Measurements from ENCODE around the gene RREB1.

RREB1 gene

DNA sequence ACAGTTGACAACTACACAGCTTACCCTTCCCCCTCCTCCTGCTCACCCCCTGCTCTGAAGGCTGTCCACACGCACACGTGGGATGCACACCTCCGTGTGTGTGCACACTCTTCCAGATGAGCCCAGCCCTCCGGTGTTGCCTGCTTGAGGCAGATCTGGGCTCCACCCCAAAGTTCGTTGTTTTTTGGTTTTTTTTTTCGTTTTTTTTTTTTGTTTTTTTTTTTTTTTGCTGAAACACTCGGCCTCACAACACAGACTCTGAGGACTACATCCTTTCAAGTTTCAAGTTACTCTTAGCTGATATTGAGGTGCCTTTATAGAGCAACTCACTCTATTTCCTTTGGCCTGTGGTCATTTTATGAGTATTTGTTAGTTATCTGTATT, 88.2 kb downstream of the RREB1 start:
- DNase-seq: no peak

DNA sequence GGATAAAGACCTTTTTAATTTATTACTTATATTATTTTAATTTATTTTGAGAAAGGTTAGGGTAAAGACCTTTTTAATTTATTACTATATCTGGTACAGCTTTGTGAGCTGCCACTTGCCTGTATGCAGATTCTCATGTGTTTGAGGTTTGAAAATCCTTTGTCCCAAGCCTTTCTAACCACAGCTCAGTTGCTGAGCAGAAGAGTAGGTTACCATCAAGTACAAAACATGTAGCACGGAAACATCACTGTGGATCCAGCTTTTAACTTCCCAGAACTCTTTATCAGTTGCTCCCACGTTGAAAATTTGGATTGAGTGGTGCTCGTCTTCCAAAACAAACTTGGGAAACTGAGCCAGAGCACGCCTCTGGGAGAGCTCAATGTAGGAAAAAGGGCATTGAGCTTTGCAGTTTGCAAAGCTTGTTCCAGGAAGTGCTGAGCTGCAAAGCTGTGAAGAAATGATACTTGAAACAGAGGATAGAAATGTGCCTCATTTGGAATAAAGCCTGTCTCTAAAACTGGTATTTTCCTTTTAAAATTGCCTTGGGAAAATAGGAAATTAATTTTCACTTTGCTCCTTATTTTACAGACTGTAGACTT, 89.0 kb downstream of the RREB1 start:
- DNase-seq: no peak

DNA sequence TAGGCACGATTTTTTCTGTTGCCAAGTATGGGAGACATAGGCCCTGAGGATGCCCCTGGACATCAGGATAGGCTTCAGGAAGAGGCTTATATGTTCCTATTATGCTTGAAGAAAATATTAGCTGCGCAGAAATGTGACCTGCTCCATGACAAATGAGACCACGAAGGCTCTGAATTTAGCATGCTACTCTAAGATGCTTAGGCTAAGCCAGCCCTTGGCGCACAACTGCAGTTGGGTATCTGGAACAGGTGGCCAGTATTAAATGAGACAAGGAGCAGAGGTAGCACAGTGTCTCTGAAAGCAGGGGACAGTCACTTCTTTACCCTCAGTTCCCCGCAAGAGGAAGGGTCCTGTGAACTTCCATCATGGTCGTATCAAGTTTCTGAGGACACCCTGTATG, 90.0 kb downstream of the RREB1 start:
- no peak for DNase-seq

DNA sequence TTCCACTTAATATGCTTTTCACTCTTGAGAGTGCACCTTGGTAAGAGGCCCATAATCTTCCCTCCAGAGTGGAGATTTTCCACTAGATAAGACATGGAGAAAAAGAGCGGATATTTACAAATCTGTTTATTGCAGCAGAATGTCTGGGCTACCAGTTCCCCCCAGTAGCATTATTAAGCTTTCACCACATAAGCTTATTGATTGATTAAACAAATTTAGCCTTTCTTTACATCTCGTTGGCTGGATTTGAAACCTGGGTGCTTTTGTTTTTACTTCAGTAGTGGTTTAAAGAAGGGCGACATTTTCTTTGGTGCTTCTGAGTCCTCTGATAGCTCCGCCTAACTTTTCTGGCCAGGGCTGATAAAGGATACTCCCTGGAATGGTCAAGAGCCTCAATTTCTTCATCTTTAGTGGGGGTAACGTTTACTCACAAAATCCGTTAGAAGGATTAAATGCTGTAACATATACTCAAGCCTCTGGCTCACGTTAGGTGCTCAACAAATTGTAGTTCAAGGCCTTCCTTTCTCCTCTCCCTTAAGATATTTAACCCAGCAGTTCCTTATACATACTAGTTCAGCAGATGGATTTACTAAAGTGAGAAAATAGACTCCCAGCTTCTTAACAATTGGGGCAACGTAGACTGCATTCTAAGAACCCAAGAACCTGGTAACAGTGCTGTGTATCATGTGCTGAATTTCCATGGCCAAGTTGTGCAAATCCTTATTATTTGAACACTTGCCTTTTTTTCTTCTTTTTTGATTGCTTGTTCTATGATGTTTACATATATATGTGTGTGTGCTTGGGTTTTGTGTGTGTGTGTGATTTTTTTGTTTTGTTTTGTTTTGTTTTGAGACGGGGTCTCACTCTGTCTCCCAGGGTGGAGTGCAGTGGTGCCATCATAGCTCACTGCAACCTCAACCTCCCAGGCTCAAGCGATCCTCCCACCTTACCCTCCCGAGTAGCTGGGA, 91.4 kb downstream of the RREB1 start:
- no peak for DNase-seq

DNA sequence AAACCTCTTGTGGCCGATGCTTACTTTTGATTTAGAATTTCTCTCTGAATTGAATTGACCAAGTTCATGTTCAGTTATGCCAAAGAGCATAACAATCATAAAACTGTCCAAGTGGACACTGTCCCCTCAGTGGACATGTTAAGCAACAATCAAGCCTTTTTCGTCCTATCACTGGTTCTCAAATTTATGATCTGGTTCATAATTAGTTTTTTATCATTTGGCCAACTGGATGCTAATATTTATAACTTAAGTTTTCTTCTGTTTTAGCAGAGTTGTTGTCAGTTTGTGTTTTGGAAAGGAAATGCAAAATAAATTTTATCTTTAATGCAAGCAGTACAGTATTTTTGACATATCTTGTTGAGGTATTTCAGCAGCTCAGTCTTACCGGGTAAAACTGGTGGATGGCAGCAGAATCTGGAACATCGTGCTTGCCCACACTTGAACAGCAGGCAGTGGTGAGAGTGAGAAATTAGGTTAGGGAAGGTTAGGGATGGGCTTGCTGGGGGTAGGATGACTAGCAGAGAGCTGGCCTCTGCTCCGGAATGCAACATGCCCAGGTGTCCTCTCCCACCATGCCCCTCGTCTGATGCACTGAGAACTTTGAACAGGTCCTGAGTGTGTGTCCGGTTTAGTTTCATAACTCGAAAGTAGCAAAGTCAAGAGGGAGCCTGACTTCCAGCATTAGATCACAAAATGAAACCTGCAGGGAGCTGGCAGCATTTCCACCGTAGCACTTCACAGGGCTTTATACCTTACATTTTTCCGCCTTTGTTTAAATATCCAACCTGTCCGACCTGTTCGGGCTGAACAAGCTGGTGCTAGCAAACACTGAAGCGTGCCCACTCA, 93.1 kb downstream of the RREB1 start:
- no peak for DNase-seq

DNA sequence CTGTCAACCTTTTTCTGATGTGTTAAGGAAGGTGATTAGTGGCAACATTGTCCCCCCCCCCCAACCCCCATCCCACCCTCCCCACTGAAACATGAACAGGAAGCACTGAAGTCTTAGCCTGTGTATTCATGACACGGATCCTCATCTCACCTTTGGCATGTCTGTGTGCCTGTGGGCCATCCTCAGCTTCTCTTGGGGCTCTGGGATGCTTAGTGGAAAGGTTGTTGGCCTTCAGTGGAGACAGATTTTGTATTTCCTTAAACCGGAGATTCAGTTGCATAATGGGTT, 93.6 kb downstream of the RREB1 start:
- no peak for DNase-seq

DNA sequence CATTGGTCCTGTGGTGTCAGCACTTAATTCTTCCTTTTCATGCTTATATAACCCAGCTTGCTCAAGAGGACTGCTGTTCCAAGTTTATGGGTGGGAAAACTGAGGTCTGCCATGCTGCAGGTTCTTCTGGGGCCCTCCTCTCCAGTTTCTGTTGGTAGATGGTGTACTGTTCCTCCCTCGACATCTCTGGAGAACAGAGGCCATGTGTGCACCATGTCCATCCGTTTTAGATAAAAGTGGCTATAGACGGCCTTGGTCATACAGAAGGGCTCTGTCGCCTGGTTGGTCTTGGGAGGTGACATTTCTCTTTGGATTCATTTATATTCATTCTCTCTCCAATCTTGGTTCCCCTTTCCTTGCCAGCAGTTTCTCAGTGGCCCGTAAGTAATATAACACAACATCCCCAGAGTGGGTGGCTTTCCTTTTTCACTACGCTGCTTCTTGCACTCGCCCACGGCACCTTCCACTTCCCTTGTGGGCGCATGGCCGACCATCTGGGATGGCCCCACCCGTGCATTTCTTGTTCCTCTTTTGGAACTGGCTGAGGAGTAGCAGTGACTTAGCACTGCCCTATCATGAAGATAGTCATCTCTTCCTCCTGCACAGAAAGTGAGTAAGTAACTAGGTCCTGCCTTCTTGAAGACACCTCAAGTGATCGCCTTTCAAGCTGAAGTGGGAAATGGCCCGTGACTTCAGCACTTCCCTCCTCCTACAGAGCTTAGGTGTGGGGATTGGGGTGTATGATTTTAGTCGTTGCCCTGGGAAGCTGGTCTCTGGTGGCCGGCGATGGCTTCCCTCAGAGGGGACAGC, 94.2 kb downstream of the RREB1 start:
- DNase-seq: no peak

DNA sequence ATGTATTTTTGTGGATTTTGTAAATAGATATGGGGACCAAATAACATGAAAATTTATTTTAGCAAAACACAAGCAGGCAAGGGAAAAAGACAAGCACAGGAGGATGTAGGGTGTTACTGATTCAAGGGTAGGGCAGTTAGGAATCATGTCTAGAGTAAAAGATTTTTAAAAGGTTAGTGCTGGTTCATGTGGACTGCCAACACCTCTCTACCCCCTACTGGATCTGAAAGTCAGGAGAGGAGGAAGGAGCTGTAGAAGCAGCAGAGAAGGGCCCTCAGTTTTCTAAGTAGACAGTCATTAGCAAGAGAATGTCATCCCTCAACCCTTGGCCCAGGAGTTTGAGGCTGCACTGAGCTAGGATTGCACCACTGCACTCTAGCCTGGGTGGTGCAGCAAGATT, 95.2 kb downstream of the RREB1 start:
- no peak for DNase-seq

DNA sequence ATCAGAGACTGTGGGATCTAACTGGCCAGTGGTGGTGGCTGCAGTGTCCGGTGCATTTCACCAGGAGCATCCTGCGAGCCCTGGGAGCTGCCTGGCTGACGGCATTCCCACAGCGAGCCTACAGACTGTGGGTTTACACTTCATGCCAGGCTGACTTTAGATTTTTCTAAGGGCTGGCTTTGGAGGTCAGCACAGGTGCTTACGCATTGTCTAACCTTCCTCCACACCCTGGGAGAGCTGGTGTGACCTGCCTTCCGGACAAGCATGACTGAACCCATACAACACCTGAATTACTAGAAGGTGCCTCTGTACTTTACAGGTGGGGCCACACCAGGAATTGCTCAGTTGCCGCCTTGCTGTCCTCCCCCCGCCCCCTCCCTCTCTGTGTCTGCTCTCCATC, 96.2 kb downstream of the RREB1 start:
- no peak for DNase-seq

DNA sequence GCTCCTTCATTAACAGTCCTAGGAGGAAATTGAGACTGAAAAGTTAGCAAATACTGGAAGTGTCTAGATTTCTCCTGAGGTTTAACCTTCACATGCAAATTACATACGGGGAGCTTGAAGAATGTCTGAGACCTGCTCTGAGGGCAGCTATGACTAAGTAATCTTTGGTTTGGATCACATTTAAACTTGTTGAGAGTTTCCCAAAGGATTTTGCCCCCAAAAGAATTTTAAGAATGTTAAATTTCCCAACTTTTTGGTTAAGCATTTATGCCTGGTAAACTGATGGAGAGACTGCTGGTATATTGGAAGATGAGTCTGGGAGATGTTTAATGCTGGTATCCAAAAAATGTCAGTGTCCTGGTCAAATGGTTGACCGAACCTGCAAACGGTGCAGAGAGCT, 97.0 kb downstream of the RREB1 start:
- no peak for DNase-seq

DNA sequence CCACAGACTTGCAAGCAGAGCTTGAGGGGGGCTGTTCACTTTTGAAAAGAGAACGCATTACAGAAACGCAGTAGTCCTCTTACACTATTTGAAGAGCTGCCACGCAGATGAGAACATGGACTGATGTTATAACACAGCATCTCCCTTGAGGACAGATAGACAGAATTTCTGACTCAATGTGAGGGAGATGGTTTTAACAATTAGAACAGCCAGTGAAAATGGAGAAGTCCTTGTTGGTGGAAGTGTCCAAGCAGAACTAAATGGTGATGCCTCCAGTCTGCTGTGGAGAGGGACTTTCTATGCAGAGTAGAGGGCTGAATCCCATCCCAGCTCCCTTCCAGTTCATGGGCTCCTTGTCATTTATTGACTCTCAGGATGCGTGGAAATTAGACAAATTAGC, 100.0 kb downstream of the RREB1 start:
- DNase-seq: no peak

DNA sequence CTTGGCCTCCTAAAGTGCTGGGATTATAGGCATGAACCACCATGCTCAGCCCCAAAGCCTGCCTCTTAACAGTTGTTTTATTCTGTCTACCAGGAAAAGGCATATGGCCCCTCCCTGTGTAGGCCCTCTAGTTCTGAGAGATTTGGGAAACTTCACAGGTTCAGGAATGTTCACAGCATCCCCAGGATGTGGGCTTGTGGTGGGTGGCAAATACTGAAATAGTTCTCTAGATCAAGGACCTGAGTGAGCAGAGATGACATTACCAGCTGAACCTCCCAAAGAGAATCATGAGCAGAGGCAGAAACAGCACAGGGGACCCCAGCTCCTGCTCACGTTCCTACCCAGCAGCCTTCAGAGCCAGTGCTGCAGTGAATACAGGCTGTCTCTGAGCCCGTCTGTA, 105.7 kb downstream of the RREB1 start:
- no peak for DNase-seq

DNA sequence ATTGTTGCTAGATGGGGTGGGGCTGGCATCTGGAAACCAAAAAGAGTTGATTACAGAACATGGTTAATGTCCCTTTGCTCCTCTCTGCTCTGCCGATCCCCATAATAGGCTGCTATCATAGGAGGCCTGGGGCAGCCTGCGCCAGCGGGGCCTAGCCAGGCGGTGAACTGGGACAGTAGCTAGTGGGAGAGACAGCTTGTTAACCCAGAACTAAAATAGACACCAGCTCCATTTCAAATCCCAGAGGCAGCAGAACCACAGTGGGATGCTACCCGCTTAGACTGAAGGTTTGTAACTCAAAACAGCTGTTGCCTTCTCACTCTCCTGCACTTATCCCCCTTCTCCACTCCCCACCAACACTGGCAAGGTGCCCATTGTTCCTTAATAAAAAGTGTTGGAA, 106.7 kb downstream of the RREB1 start:
- DNase-seq: no peak

DNA sequence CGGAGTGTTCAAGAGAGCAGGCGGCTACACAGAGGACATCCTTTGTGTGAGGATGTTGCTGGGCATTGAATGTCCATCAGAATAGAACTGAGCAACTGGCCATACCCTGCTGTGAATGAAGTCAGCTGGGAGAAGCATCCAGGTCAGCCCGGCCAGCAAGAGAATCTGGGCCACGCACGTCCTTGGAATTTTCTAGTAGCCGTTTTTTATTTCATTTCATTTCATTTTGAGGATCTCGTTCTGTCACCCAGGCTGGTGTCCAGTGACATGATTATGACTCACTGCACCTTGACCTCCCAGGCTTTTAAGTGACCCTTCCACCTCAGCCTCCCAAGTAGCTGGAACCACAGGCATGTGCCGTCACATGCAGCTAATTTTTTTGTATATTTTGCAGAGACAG, 107.4 kb downstream of the RREB1 start:
- DNase-seq: no peak

DNA sequence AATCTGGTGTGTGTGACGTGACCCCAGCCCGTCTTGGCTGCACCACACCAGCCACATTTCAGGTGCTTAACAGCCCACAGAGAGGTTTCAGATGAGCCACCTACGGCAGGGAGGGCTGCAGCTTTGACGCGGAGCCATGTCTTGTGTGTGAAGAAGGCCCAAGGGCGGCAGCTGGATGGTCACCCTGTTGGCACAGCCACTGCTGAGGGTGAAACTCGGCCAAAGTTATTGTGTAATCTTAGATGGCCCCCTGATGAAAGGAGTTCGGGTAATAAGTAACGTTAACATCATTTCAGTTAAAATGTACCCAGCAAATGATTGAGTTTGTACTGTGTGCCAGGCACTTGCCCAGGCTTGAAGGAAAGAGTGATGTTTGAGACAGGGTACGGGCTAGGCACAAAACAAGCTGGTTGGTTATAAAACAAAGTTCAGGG, 108.1 kb downstream of the RREB1 start:
- no peak for DNase-seq

DNA sequence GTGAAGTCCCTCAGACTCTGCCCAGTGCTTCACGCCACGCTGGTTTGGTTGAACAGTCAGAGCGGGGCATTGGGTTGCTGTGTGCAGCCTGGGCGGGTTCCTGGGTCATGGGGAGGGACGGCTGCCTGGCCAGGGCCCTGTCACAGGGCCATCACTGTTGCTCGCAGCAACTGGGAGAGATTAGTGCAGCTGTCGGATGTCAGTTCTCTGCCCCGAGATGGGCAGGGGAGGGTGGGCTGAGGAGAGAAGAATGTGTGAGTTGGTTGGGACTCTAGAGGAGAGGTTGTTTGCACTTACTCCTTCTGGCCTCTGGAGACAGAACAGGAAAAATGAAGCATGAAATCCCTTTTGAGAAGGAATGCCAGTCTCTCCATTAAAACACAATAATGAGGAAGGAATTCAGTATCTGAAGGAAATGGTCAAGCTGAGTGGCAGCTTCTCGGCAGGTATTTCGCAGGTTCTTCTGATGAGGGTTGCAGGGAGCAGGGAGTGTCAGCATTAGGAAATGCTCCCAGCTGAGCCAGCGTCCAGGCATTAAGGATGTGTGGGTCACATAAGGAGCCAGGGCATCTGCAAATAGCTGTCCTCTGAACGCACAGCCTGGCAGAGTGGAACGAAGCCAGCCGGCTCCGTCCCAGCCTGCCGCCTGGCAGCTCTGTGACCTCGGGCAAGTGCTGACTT, 109.3 kb downstream of the RREB1 start:
- no peak for DNase-seq

DNA sequence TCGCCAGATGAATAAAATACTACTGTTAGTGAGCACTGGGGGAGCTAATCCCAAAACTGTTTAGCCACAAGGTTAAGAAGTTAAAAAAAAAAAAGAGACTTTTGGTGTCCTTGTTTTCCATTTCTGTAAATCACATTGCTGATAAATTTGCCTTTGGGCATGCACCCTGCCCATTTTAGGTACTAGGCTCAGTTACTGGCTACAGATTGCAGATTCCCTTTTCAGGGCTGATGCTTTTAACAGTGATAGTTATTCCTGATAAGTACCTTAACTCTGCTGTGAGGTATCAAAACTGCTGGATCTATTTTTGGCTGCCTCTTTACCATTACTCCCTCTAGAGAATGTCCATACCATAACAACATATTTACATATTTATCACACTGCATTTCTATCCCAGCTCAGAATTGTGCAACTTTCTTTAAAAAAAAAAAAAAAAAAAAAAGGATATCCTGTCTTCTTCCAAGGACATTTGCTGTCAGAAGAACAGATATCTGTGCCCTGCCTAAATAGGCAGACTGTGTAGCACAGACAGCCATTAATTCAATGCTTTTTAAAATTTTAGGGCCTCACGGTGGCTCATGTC, 110.7 kb downstream of the RREB1 start:
- DNase-seq: no peak

DNA sequence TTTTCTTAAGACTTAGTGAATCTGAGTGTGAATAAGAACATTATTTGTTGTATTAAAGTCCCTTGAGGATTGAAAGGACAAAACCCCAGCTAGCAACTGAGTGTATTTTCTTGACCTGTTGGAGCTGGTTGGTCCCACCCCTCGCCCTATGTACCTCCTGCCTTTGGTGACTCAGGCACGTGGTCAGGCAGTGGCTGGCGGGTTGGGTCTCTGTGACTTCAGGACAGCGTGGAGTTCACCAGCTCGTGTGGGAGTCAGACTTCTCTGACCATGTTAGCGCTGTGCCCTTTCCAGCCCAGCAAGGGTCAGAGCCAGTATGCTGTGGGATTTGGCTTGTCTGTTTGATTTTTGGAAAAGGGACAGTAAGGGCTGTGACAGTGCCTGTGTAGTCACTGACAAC, 111.5 kb downstream of the RREB1 start:
- no peak for DNase-seq

DNA sequence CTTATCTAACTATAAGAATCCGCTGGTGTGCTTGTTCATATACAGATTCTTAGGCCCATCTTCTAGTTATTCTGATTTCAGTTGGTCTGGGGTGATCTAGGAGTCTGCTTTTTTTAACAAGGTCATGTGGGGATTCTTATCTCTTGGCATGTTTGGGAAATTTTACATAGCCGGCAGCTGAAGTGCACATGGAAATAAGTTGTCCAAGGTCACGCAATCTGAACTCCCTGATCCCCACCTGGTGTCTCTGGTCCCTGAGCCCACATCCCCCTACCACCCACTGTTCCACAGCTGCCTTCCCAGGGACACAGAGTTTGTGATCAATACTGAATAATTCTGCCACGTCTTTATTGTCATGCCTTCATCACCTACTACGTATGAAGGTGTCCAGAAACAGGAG, 114.4 kb downstream of the RREB1 start:
- DNase-seq: no peak

DNA sequence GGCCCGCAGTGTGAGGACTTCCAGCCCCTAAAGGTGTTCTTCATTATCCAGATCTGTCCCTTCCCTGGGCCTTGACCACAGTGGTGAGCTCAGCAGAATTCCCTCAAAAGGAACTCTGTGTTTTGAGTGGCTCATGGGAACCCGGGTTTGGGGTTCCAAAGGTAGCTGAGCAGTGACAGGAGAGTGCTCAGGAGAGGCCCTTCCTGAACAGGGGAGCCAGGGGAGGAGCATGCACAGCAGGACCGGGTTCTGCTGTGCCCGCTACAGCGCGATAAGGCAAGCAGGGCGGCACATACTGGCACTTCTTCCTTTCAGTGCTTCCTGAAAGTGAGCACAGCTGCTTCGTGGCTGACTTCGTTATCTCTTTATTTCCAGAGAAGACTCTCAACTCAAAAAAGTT, 117.0 kb downstream of the RREB1 start:
- DNase-seq: no peak

DNA sequence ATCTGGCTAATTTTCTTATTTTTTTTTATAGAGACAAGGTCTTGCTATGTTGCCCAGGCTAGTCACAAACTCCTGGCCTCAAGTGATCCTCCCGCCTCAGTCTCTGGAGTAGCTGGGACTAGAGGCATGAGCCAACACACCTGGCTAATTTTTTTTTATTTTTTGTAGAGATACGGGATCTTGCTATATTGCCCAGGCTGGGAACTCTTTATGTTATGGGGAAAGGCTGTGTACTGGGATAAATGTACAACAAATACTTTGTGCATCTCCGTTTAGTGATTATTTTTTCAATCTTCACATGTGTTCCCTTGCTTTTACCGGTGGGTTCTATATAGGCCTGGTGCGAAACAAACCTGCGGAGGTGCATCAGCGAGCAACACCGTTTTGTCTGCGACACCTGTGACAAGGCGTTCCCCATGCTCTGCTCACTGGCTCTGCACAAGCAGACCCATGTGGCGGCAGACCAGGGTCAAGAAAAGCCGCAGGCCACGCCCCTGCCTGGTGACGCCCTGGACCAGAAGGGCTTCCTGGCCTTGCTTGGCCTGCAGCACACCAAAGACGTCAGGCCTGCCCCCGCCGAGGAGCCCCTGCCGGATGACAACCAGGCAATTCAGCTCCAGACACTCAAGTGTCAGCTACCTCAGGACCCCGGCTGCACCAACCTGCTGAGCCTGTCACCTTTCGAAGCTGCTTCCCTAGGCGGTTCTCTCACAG, 121.1 kb downstream of the RREB1 start:
- DNase-seq: no peak
